WTC11 (cell line): ENCODE results near the gene HDLBP. TPM values are rescaled to one million over a fixed set of nuclear protein-coding genes. Genes with fewer than 3 reads are reported as not detected.

Experiments
- CBFB ChIP-seq: sonication (generic); formaldehyde crosslinking; IDR thresholded peaks from 2 replicates; pipeline ENCODE4 v1.8.1; 2022; ENCODE audit warnings: mild to moderate bottlenecking, low read depth, missing genetic modification reagents
- HMGA2 ChIP-seq: fragments of 250-450 bp; sonication (Bioruptor Pico); IDR thresholded peaks from 2 replicates; pipeline ENCODE4 v1.4.0; 2021; ENCODE audit warnings: mild to moderate bottlenecking, moderate library complexity
- JAZF1 ChIP-seq: fragments of 250-450 bp; sonication (Bioruptor Pico); IDR thresholded peaks from 2 replicates; pipeline ENCODE4 v1.9.0; 2021; ENCODE audit warnings: moderate library complexity, mild to moderate bottlenecking, inconsistent platforms
- JUN ChIP-seq: sonication (generic); formaldehyde crosslinking; IDR thresholded peaks from 2 replicates; pipeline ENCODE4 v1.8.0; 2023; ENCODE audit warnings: mild to moderate bottlenecking, missing genetic modification reagents
- MYBL2 ChIP-seq: sonication (generic); formaldehyde crosslinking; IDR thresholded peaks from 2 replicates; pipeline ENCODE4 v1.8.1; 2023; ENCODE audit warnings: mild to moderate bottlenecking, moderate library complexity, missing genetic modification reagents
- NFATC4 ChIP-seq: fragments of 250-450 bp; sonication (Bioruptor Pico); IDR thresholded peaks from 2 replicates; pipeline ENCODE4 v1.9.0; 2021; ENCODE audit warnings: mild to moderate bottlenecking
- NR2C2 ChIP-seq: sonication (generic); formaldehyde crosslinking; IDR thresholded peaks from 2 replicates; pipeline ENCODE4 v1.8.0; 2022; ENCODE audit warnings: mild to moderate bottlenecking, missing genetic modification reagents
- NR3C1 ChIP-seq: sonication (generic); formaldehyde crosslinking; conservative IDR thresholded peaks from 2 replicates; pipeline ENCODE4 v1.8.1; 2023; ENCODE audit warnings: low read depth, mild to moderate bottlenecking, missing genetic modification reagents
- PRRX2 ChIP-seq: fragments of 250-450 bp; sonication (Bioruptor Pico); IDR thresholded peaks from 2 replicates; pipeline ENCODE4 v1.8.0; 2021; ENCODE audit warnings: mild to moderate bottlenecking
- RELA ChIP-seq: sonication (generic); formaldehyde crosslinking; IDR thresholded peaks from 2 replicates; pipeline ENCODE4 v1.8.1; 2022; ENCODE audit warnings: missing genetic modification reagents, mild to moderate bottlenecking, borderline replicate concordance
- SP1 ChIP-seq: sonication (generic); formaldehyde crosslinking; conservative IDR thresholded peaks from 2 replicates; pipeline ENCODE4 v1.8.1; 2022; ENCODE audit warnings: missing genetic modification reagents
- ZNF416 ChIP-seq: fragments of 250-450 bp; sonication (Bioruptor Pico); IDR thresholded peaks from 2 replicates; pipeline ENCODE4 v1.9.0; 2021; ENCODE audit warnings: mild to moderate bottlenecking, inconsistent platforms
- ZNF423 ChIP-seq: fragments of 250-450 bp; sonication (Bioruptor Pico); IDR thresholded peaks from 2 replicates; pipeline ENCODE4 v2.1.2; 2022; ENCODE audit warnings: mild to moderate bottlenecking, moderate library complexity
- total RNA-seq: library from RNA; stranded (reverse); gene quantifications from 3 replicates; pipeline ENCODE4 v1.2.3, GENCODE V29; 2021
- TF ChIP-seq, protein P1 (sequence below): sonication (generic); formaldehyde crosslinking; IDR thresholded peaks from 2 replicates; pipeline ENCODE4 v1.8.0; 2022; ENCODE audit warnings: mild to moderate bottlenecking, missing genetic modification reagents
- TF ChIP-seq, protein P2 (sequence below): sonication (generic); formaldehyde crosslinking; IDR thresholded peaks from 2 replicates; pipeline ENCODE4 v1.8.1; 2023; ENCODE audit warnings: mild to moderate bottlenecking, missing genetic modification reagents, borderline replicate concordance
- TF ChIP-seq, protein P3 (sequence below): fragments of 250-450 bp; sonication (Bioruptor Pico); IDR thresholded peaks from 2 replicates; pipeline ENCODE4 v1.9.0; 2021; ENCODE audit warnings: mild to moderate bottlenecking
- TF ChIP-seq, protein P4 (sequence below): sonication (generic); formaldehyde crosslinking; IDR thresholded peaks from 2 replicates; pipeline ENCODE4 v1.8.1; 2023; ENCODE audit warnings: mild to moderate bottlenecking, moderate library complexity, missing genetic modification reagents
- TF ChIP-seq, protein P5 (sequence below): sonication (generic); formaldehyde crosslinking; IDR thresholded peaks from 2 replicates; pipeline ENCODE4 v1.8.1; 2022; ENCODE audit warnings: mild to moderate bottlenecking, moderate library complexity, missing genetic modification reagents
- TF ChIP-seq, protein P6 (sequence below): sonication (generic); formaldehyde crosslinking; IDR thresholded peaks from 2 replicates; pipeline ENCODE4 v1.8.0; 2022; ENCODE audit warnings: mild to moderate bottlenecking, missing genetic modification reagents
- TF ChIP-seq, protein P7 (sequence below): fragments of 250-450 bp; sonication (Bioruptor Pico); IDR thresholded peaks from 2 replicates; pipeline ENCODE4 v1.9.0; 2021; ENCODE audit warnings: mild to moderate bottlenecking

Gene HDLBP
- total RNA-seq, 1 experiment from 2014 or later = 368 TPM

DNA sequence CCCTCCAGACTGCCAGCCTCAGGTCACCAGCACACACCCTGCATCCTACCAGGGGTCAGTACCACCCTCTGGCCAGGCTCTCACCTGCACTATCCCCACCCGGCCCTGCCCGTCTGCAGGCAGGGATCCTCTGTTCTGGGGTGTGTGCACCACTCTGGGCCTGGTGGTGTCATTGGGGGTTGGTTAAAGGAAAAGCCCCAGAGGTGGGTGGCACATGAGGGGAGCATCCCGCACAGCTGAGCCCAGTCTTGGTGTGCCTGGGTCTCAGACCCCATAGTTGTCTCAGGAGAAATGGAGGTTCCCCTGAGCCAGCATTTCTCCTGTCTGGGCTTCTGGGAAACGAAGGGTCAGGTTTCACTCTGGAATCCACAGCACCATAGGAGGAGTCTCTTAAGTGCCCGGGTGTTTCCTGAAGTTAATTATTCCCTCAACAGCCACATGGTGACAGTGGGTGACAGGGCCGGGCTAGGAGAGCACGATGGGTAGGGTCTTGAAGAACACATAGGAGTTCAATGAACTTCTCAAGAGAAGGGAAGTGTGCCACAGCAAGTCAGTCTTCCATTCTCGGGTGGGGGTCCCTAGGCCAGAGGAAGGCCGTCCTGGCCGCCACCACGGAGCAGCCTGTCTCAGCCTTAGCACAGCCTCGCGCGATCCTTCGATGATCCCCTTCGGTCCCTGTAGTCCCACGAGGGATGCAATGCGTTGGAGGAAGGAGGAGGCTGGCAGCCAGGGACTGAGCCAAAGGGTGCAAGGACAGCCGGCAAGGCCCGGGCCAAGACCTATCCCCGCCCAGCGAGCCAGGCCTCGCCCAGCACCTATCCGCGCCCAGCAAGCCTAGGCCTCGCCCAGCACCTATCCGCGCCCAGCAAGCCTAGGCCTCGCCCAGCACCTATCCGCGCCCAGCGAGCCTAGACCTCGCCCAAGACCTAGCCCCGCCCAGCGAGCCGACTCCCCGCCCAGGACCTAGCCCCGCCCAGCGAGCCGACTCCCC is 39.5 kb upstream of the HDLBP start (continued):
- no peak for TF ChIP-seq ZNF416 (CRISPR knock-in tag)
- TF ChIP-seq RELA (CRISPR knock-in tag) = no peak
- no peak for TF ChIP-seq NR2C2 (CRISPR knock-in tag)
- 0 out of 2 replicates have a peak, but pooled peaks have one; percentile 52 for TF ChIP-seq NFATC4 (CRISPR knock-in tag)
- TF ChIP-seq, protein P1, sequence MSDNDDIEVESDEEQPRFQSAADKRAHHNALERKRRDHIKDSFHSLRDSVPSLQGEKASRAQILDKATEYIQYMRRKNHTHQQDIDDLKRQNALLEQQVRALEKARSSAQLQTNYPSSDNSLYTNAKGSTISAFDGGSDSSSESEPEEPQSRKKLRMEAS (CRISPR knock-in tag) = peak; percentile 57; the same call in 1 of the 2 replicates
- no peak for TF ChIP-seq JUN (CRISPR knock-in tag)
- no peak for TF ChIP-seq HMGA2 (CRISPR knock-in tag)
- TF ChIP-seq, protein P2, sequence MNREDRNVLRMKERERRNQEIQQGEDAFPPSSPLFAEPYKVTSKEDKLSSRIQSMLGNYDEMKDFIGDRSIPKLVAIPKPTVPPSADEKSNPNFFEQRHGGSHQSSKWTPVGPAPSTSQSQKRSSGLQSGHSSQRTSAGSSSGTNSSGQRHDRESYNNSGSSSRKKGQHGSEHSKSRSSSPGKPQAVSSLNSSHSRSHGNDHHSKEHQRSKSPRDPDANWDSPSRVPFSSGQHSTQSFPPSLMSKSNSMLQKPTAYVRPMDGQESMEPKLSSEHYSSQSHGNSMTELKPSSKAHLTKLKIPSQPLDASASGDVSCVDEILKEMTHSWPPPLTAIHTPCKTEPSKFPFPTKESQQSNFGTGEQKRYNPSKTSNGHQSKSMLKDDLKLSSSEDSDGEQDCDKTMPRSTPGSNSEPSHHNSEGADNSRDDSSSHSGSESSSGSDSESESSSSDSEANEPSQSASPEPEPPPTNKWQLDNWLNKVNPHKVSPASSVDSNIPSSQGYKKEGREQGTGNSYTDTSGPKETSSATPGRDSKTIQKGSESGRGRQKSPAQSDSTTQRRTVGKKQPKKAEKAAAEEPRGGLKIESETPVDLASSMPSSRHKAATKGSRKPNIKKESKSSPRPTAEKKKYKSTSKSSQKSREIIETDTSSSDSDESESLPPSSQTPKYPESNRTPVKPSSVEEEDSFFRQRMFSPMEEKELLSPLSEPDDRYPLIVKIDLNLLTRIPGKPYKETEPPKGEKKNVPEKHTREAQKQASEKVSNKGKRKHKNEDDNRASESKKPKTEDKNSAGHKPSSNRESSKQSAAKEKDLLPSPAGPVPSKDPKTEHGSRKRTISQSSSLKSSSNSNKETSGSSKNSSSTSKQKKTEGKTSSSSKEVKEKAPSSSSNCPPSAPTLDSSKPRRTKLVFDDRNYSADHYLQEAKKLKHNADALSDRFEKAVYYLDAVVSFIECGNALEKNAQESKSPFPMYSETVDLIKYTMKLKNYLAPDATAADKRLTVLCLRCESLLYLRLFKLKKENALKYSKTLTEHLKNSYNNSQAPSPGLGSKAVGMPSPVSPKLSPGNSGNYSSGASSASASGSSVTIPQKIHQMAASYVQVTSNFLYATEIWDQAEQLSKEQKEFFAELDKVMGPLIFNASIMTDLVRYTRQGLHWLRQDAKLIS (CRISPR knock-in tag) = no peak
- TF ChIP-seq NR3C1 = no peak
- no peak for TF ChIP-seq CBFB (CRISPR knock-in tag)
- peak; percentile 62 for TF ChIP-seq SP1 (CRISPR knock-in tag)
- TF ChIP-seq, protein P3, sequence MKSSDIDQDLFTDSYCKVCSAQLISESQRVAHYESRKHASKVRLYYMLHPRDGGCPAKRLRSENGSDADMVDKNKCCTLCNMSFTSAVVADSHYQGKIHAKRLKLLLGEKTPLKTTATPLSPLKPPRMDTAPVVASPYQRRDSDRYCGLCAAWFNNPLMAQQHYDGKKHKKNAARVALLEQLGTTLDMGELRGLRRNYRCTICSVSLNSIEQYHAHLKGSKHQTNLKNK = no peak
- TF ChIP-seq, protein P4, sequence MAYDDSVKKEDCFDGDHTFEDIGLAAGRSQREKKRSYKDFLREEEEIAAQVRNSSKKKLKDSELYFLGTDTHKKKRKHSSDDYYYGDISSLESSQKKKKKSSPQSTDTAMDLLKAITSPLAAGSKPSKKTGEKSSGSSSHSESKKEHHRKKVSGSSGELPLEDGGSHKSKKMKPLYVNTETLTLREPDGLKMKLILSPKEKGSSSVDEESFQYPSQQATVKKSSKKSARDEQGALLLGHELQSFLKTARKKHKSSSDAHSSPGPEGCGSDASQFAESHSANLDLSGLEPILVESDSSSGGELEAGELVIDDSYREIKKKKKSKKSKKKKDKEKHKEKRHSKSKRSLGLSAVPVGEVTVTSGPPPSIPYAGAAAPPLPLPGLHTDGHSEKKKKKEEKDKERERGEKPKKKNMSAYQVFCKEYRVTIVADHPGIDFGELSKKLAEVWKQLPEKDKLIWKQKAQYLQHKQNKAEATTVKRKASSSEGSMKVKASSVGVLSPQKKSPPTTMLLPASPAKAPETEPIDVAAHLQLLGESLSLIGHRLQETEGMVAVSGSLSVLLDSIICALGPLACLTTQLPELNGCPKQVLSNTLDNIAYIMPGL = no peak
- TF ChIP-seq, protein P5, sequence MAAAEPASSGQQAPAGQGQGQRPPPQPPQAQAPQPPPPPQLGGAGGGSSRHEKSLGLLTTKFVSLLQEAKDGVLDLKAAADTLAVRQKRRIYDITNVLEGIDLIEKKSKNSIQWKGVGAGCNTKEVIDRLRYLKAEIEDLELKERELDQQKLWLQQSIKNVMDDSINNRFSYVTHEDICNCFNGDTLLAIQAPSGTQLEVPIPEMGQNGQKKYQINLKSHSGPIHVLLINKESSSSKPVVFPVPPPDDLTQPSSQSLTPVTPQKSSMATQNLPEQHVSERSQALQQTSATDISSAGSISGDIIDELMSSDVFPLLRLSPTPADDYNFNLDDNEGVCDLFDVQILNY = no peak
- TF ChIP-seq, protein P6, sequence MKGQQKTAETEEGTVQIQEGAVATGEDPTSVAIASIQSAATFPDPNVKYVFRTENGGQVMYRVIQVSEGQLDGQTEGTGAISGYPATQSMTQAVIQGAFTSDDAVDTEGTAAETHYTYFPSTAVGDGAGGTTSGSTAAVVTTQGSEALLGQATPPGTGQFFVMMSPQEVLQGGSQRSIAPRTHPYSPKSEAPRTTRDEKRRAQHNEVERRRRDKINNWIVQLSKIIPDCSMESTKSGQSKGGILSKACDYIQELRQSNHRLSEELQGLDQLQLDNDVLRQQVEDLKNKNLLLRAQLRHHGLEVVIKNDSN = no peak
- TF ChIP-seq, protein P7, sequence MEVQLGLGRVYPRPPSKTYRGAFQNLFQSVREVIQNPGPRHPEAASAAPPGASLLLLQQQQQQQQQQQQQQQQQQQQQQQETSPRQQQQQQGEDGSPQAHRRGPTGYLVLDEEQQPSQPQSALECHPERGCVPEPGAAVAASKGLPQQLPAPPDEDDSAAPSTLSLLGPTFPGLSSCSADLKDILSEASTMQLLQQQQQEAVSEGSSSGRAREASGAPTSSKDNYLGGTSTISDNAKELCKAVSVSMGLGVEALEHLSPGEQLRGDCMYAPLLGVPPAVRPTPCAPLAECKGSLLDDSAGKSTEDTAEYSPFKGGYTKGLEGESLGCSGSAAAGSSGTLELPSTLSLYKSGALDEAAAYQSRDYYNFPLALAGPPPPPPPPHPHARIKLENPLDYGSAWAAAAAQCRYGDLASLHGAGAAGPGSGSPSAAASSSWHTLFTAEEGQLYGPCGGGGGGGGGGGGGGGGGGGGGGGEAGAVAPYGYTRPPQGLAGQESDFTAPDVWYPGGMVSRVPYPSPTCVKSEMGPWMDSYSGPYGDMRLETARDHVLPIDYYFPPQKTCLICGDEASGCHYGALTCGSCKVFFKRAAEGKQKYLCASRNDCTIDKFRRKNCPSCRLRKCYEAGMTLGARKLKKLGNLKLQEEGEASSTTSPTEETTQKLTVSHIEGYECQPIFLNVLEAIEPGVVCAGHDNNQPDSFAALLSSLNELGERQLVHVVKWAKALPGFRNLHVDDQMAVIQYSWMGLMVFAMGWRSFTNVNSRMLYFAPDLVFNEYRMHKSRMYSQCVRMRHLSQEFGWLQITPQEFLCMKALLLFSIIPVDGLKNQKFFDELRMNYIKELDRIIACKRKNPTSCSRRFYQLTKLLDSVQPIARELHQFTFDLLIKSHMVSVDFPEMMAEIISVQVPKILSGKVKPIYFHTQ = 0 out of 2 replicates have a peak, but pooled peaks have one; percentile 79
- no peak for TF ChIP-seq ZNF423
- TF ChIP-seq JAZF1 (CRISPR knock-in tag) = no peak
- TF ChIP-seq MYBL2 (CRISPR knock-in tag) = no peak
- 0 out of 2 replicates have a peak, but pooled peaks have one; percentile 16 for TF ChIP-seq PRRX2 (CRISPR knock-in tag)
